PC-3 (cell line): ENCODE data around the gene MGST3. TPM values are rescaled to one million over a fixed set of nuclear protein-coding genes. Genes with fewer than 3 reads are reported as not detected.
"Not testable (repeated sequence)": the region's sequence is repeated elsewhere in the genome, so short reads cannot be mapped to it uniquely, and the experiment has no call there.

Experiments
- ATAC-seq: fragments of 200-7000 bp; cut with Tn5 transposase; 2 replicates; pipeline ENCODE4 v1.9.1; 2020; ENCODE audit warnings: mild to moderate bottlenecking, moderate library complexity
- BruUV-seq: library from RNA; stranded (reverse); fragments of 400-500 nt; replicated peaks from 2 replicates; lab custom pipeline; 2021; lab: Mats Ljungman, UMichigan
- CTCF ChIA-PET: fragments of 300-600 bp; sonication (Branson Sonifier 250); formaldehyde crosslinking; loops from one replicate; lab custom pipeline; 2022; ENCODE audit warnings: antibody characterized with exemption; lab: Charles Lee
- POLR2A ChIA-PET: fragments of 300-600 bp; sonication (Branson Sonifier 250); formaldehyde crosslinking; loops from one replicate; lab custom pipeline; 2022; ENCODE audit warnings: antibody characterized with exemption; ENCODE audit not compliant: unreplicated experiment; lab: Charles Lee
- DNase-seq: peaks from one replicate; pipeline ENCODE4 v3.0.0-alpha.2; 2015
- H2AFZ ChIP-seq: fragments of 300-600 bp; sonication (generic); 2 replicates; pipeline ENCODE4 v1.6.0; 2016; ENCODE audit warnings: antibody characterized with exemption, low read length
- H3F3A ChIP-seq: fragments of 300-600 bp; sonication (generic); one replicate; pipeline ENCODE4 v1.6.0; 2017; ENCODE audit warnings: antibody characterized with exemption, low read length, control low read depth, mild to moderate bottlenecking; ENCODE audit not compliant: unreplicated experiment
- H3K27ac ChIP-seq: fragments of 300-600 bp; sonication (generic); 2 replicates; pipeline ENCODE4 v1.5.1; 2016; ENCODE audit warnings: mild to moderate bottlenecking, low read length
- H3K27me3 ChIP-seq: fragments of 300-600 bp; sonication (generic); 2 replicates; pipeline ENCODE4 v1.6.1; 2016; ENCODE audit warnings: low read length, mixed read lengths
- H3K36me3 ChIP-seq: fragments of 300-600 bp; sonication (generic); 2 replicates; pipeline ENCODE4 v1.6.1; 2016; ENCODE audit warnings: low read depth, mixed run types, low read length, mixed read lengths
- H3K4me1 ChIP-seq: fragments of 300-600 bp; sonication (generic); 2 replicates; pipeline ENCODE4 v1.5.1; 2016; ENCODE audit warnings: low read length; ENCODE audit not compliant: insufficient read depth
- H3K4me2 ChIP-seq: fragments of 300-600 bp; sonication (generic); 2 replicates; pipeline ENCODE4 v1.6.0; 2016; ENCODE audit warnings: low read length
- H3K4me3 ChIP-seq: fragments of 300-600 bp; sonication (generic); 2 replicates; pipeline ENCODE4 v1.5.1; 2016; ENCODE audit warnings: mild to moderate bottlenecking, low read length, mixed read lengths
- H3K79me2 ChIP-seq: fragments of 300-600 bp; sonication (generic); 2 replicates; pipeline ENCODE4 v1.6.1; 2017; ENCODE audit warnings: low read length, mixed read lengths
- H3K9ac ChIP-seq: fragments of 300-600 bp; sonication (generic); 2 replicates; pipeline ENCODE4 v1.6.0; 2016; ENCODE audit warnings: mild to moderate bottlenecking, low read length
- H3K9me2 ChIP-seq: fragments of 300-600 bp; sonication (generic); replicated peaks from 2 replicates; pipeline ENCODE4 v1.6.1; 2016; ENCODE audit warnings: mixed run types, low read length, mixed read lengths
- H3K9me3 ChIP-seq: fragments of 300-600 bp; sonication (generic); 2 replicates; pipeline ENCODE4 v1.6.1; 2016; ENCODE audit warnings: low read length, mixed read lengths
- H4K20me1 ChIP-seq: fragments of 300-600 bp; sonication (generic); 2 replicates; pipeline ENCODE4 v1.6.1; 2016; ENCODE audit warnings: low read length, mixed read lengths
- CTCF ChIP-seq: fragments of 300-600 bp; sonication (generic); conservative IDR thresholded peaks from 2 replicates; pipeline ENCODE4 v1.5.1; 2017; ENCODE audit warnings: antibody characterized with exemption, low read depth, mild to moderate bottlenecking, low read length
- EZH2 ChIP-seq: fragments of 300-600 bp; sonication (generic); IDR thresholded peaks from one replicate; pipeline ENCODE4 v1.6.1; 2017; ENCODE audit warnings: antibody characterized with exemption, mild to moderate bottlenecking, low read length; ENCODE audit not compliant: unreplicated experiment
- EZH2phosphoT487 ChIP-seq: fragments of 300-600 bp; sonication (generic); IDR thresholded peaks from 2 replicates; pipeline ENCODE4 v1.6.1; 2018; ENCODE audit warnings: mild to moderate bottlenecking, antibody characterized with exemption, low read length, borderline replicate concordance
- intact Hi-C: fragments of 100-400 bp; cut with micrococcal nuclease; formaldehyde crosslinking; loops from 2 replicates; pipeline ENCODE4 v1.9.0; 2023
- total RNA-seq: library from RNA; depleted of rRNA; stranded (reverse); fragments of >200 nt; gene quantifications from 2 replicates; pipeline ENCODE4 v1.2.3, GENCODE V29; 2014

MGST3 gene
- total RNA-seq, 1 experiment from 2014 or later: 168 TPM

DNA sequence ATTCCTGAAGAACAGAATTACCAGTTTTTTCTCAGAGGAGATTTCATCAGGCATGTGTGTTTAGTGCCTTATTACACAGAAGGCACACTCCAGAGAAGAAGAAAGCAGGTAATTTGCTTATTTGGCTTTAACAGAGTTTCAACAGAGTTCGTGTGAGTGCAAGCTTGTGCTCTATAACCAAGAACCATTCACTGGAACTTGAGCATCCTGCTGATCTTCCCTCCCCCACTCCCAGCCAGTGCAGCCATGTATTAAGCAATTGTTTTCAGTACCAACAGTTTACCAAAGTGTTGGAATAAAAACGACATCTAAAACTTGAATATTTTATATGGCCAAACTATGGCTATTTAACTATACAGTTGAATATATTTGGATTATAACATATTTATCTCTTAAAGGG, 4.3 kb downstream of the MGST3 start:
- H3K27ac ChIP-seq: no peak overlapping the region
- H3K9ac ChIP-seq: no peak overlapping the region
- ATAC-seq: no peak
- TF ChIP-seq EZH2 (no peak), CTCF (no peak), EZH2phosphoT487 (no peak)
- DNase-seq: no peak
- H3K4me3 ChIP-seq: no peak overlapping the region
- H3K79me2 ChIP-seq: peaks cover 57% of the 10 kb centered on the region
- H3K36me3 ChIP-seq: peaks cover 9% of the 10 kb centered on the region; the same call in 1 of the 2 replicates
- H3K4me1 ChIP-seq: peaks cover 46% of the 10 kb centered on the region
- POLR2A ChIA-PET: no interaction called here
- H3K9me2 ChIP-seq: no peaks in the 10 kb centered on the region
- no TSS peak for BruUV-seq
- H3K4me2 ChIP-seq: no peak overlapping the region
- H2AFZ ChIP-seq: no peak overlapping the region
- CTCF ChIA-PET: no interaction called here
- 0 out of 2 replicates have a peak, but pooled peaks cover 6% of the 10 kb centered on the region for H4K20me1 ChIP-seq
- no peaks in the 10 kb centered on the region for H3K27me3 ChIP-seq
- no peaks in the 10 kb centered on the region for H3K9me3 ChIP-seq
- intact Hi-C loops: loop anchor here (10.0 kb wide), 1 partner anchor 189 kb away; the partner anchor contains the start of gene UCK2
- H3F3A ChIP-seq: no peaks in the 10 kb centered on the region

DNA sequence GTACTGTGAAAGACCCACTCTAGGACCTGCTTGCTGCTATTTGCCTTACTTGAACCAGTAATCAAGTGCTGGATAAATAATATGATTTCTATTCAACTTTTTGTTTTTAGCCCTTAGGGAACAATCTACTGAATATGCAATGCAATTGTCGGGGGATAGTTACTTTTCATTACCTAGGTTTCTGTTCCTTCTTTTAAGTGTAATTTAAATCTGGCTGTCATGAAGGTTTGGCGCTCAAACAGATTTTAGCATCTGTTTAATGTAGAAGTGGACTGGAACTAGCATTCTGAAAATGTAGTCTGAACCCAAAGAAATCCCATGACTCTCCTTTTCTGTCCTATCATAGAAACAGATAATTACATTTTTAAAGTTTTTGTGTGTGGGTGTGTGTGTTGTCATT, 4.8 kb downstream of the MGST3 start:
- no peak overlapping the region for H3K4me2 ChIP-seq
- H3F3A ChIP-seq: no peaks in the 10 kb centered on the region
- ChIA-PET CTCF (no interaction called here), POLR2A (no interaction called here)
- H3K9ac ChIP-seq: no peak overlapping the region
- ATAC-seq (no peak), DNase-seq (no peak)
- TF ChIP-seq EZH2 (no peak), EZH2phosphoT487 (no peak), CTCF (no peak)
- 0 out of 2 replicates have a peak, but pooled peaks cover 6% of the 10 kb centered on the region for H4K20me1 ChIP-seq
- no peak overlapping the region for H3K4me3 ChIP-seq
- intact Hi-C loops: loop anchor here (10.0 kb wide), 1 partner anchor 189 kb away; the partner anchor contains the start of gene UCK2
- no peaks in the 10 kb centered on the region for H3K9me2 ChIP-seq
- H2AFZ ChIP-seq: no peak overlapping the region
- H3K4me1 ChIP-seq: peaks cover 46% of the 10 kb centered on the region
- H3K9me3 ChIP-seq: no peaks in the 10 kb centered on the region
- no TSS peak for BruUV-seq
- peaks cover 9% of the 10 kb centered on the region; the same call in 1 of the 2 replicates for H3K36me3 ChIP-seq
- H3K79me2 ChIP-seq: peaks cover 57% of the 10 kb centered on the region
- no peaks in the 10 kb centered on the region for H3K27me3 ChIP-seq
- no peak overlapping the region for H3K27ac ChIP-seq

- POLR2A ChIA-PET: no interaction called here
- Histone ChIP-seq H3K27me3 (no peaks in the 10 kb centered on the region), H3K4me1 (peaks cover 44% of the 10 kb centered on the region), H3K4me2 (peak overlapping the region; percentile 61), H3F3A (no peaks in the 10 kb centered on the region), H4K20me1 (0 out of 2 replicates have a peak, but pooled peaks cover 6% of the 10 kb centered on the region), H3K27ac (peak overlapping the region; percentile 77), H3K9me2 (no peaks in the 10 kb centered on the region), H3K9me3 (no peaks in the 10 kb centered on the region), H3K9ac (peak overlapping the region; percentile 33), H3K36me3 (peaks cover 9% of the 10 kb centered on the region; the same call in 1 of the 2 replicates), H3K4me3 (peak overlapping the region; percentile 15; the same call in 1 of the 2 replicates), H2AFZ (no peak overlapping the region), H3K79me2 (peaks cover 52% of the 10 kb centered on the region)
- peak; percentile 85 for DNase-seq
- intact Hi-C loops: loop anchor here (10.0 kb wide), 1 partner anchor 187 kb away; the partner anchor contains the start of gene UCK2
- TF ChIP-seq EZH2phosphoT487 (no peak), EZH2 (no peak), CTCF (no peak)
- CTCF ChIA-PET: interaction anchor here (1.0 kb wide), 1 partner anchor 35 kb away, joined by 3 read pairs; no protein-coding TSS in a partner anchor
- peak; percentile 86 for ATAC-seq
- BruUV-seq: no TSS peak
Observed at GRCh38 chr1:165637427-165637826, 6.4 kb downstream of the MGST3 start.

GRCh38 chr1:165638211-165638610, 7.2 kb downstream of the MGST3 start:
- CTCF ChIA-PET: interaction anchor here (0.6 kb wide), 1 partner anchor 519 kb away, joined by 3 read pairs; no protein-coding TSS in a partner anchor
- POLR2A ChIA-PET, H3K27me3 ChIP-seq, H3K4me3 ChIP-seq, H2AFZ ChIP-seq, H4K20me1 ChIP-seq, ATAC-seq, H3F3A ChIP-seq, BruUV-seq, H3K9me2 ChIP-seq, H3K9me3 ChIP-seq, H3K36me3 ChIP-seq, DNase-seq: not testable (repeated sequence)
- H3K79me2 ChIP-seq: peaks cover 48% of the 10 kb centered on the region
- peak overlapping the region; percentile 61; the same call in 1 of the 2 replicates for H3K4me2 ChIP-seq
- peaks cover 36% of the 10 kb centered on the region for H3K4me1 ChIP-seq
- H3K9ac ChIP-seq: peak overlapping the region; percentile 33
- H3K27ac ChIP-seq: peak overlapping the region; percentile 77
- intact Hi-C loops: loop anchor here (10.0 kb wide), 1 partner anchor 187 kb away; the partner anchor contains the start of gene UCK2
